Loucy (cell line): ENCODE measurements around the gene ATP11A.

Experiments used
- EZH2phosphoT487 ChIP-seq: fragments of 200-600 bp; IDR thresholded peaks from 2 replicates; pipeline ENCODE4 v1.6.1; 2018; ENCODE audit warnings: antibody characterized with exemption, mild to moderate bottlenecking, moderate library complexity, borderline replicate concordance
- TF ChIP-seq, protein P1 (sequence below): fragments of 200-600 bp; sonication (generic); conservative IDR thresholded peaks from 2 replicates; pipeline ENCODE4 v1.5.1; 2014; ENCODE audit warnings: mild to moderate bottlenecking, antibody characterized with exemption, low read length

DNA sequence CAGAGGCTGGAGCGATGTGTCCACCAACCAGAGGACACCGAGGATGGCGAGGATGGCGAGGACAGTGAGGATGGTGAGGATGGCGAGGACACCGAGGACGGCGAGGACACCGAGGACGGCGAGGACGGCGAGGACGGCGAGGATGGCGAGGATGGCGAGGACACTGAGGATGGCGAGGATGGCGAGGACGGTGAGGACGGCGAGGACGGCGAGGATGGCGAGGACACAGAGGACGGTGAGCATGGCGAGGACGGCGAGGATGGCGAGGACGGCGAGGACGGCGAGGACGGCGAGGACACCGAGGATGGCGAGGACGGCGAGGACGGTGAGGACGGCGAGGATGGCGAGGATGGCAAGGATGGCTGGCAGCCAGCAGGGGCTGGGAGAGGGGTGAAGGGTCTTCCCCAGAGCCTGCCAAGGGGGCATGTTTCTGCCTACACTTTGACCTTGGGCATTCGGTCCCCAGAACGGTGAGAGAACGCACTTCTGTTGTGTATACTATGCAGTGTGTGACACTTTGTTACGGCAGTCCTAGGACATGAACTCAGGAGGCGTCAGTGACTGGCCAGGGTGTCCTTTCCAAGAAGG, 44.4 kb upstream of the ATP11A start:
- TF ChIP-seq, protein P1, sequence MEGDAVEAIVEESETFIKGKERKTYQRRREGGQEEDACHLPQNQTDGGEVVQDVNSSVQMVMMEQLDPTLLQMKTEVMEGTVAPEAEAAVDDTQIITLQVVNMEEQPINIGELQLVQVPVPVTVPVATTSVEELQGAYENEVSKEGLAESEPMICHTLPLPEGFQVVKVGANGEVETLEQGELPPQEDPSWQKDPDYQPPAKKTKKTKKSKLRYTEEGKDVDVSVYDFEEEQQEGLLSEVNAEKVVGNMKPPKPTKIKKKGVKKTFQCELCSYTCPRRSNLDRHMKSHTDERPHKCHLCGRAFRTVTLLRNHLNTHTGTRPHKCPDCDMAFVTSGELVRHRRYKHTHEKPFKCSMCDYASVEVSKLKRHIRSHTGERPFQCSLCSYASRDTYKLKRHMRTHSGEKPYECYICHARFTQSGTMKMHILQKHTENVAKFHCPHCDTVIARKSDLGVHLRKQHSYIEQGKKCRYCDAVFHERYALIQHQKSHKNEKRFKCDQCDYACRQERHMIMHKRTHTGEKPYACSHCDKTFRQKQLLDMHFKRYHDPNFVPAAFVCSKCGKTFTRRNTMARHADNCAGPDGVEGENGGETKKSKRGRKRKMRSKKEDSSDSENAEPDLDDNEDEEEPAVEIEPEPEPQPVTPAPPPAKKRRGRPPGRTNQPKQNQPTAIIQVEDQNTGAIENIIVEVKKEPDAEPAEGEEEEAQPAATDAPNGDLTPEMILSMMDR = no peak
- TF ChIP-seq EZH2phosphoT487 = no peak
